ENCODE results near the gene ZDHHC22.

ZDHHC22 gene

GRCh38 chr14:77113644-77114043 is 27.9 kb downstream of the ZDHHC22 start:
- Histone ChIP-seq H3K9me2 (replicated peaks; ENCODE audit: control insufficient read depth, low read length) (no peaks in the 10 kb centered on the region), H3K36me3 (ENCODE audit: control insufficient read depth, low read length) (peaks cover 82% of the 10 kb centered on the region), H3K4me3 (ENCODE audit: low read length) (no peak overlapping the region), H3K4me1 (ENCODE audit: control insufficient read depth, low read length) (peaks cover 6% of the 10 kb centered on the region), H4K20me1 (ENCODE audit: control insufficient read depth, insufficient read depth, low read depth, low read length) (no peaks in the 10 kb centered on the region), H3F3A (ENCODE audit: control insufficient read depth, insufficient read depth) (no peaks in the 10 kb centered on the region), H3K4me2 (ENCODE audit: low read length) (no peak overlapping the region), H3K79me2 (ENCODE audit: control insufficient read depth, low read length) (no peaks in the 10 kb centered on the region), H3K9me3 (ENCODE audit: control insufficient read depth, insufficient read depth, low read length) (no peaks in the 10 kb centered on the region), H3K27me3 (ENCODE audit: control insufficient read depth, low read length) (no peaks in the 10 kb centered on the region), H3K27ac (ENCODE audit: low read depth, low read length) (no peak overlapping the region)
- TF ChIP-seq CTCF (IDR thresholded peaks at IDR 0.05; ENCODE audit: low read depth, low read length, poor library complexity, severe bottlenecking) (no peak), EZH2phosphoT487 (IDR thresholded peaks at IDR 0.05; ENCODE audit: borderline replicate concordance, low read length) (no peak)

GRCh38 chr14:77111021-77111420 is 30.6 kb downstream of the ZDHHC22 start:
- H3K79me2 ChIP-seq (ENCODE audit: control insufficient read depth, low read length), result peaks cover 3% of the 10 kb centered on the region
- H3K36me3 ChIP-seq (ENCODE audit: control insufficient read depth, low read length), result peaks cover 90% of the 10 kb centered on the region
- H3K9me3 ChIP-seq (ENCODE audit: control insufficient read depth, insufficient read depth, low read length), result no peaks in the 10 kb centered on the region
- no peak overlapping the region for H3K27ac ChIP-seq (ENCODE audit: low read depth, low read length)
- no peak overlapping the region for H3K4me3 ChIP-seq (ENCODE audit: low read length)
- H3F3A ChIP-seq (ENCODE audit: control insufficient read depth, insufficient read depth), result no peaks in the 10 kb centered on the region; the same call in 1 of the 2 replicates
- H3K4me2 ChIP-seq (ENCODE audit: low read length), result no peak overlapping the region
- no peak for TF ChIP-seq EZH2phosphoT487 (IDR thresholded peaks at IDR 0.05; ENCODE audit: borderline replicate concordance, low read length)
- TF ChIP-seq CTCF (IDR thresholded peaks at IDR 0.05; ENCODE audit: low read depth, low read length, poor library complexity, severe bottlenecking), result no peak
- H3K27me3 ChIP-seq (ENCODE audit: control insufficient read depth, low read length), result no peaks in the 10 kb centered on the region
- no peaks in the 10 kb centered on the region; the same call in 1 of the 2 replicates for H3K4me1 ChIP-seq (ENCODE audit: control insufficient read depth, low read length)
- H3K9me2 ChIP-seq (replicated peaks; ENCODE audit: control insufficient read depth, low read length), result no peaks in the 10 kb centered on the region
- no peaks in the 10 kb centered on the region for H4K20me1 ChIP-seq (ENCODE audit: control insufficient read depth, insufficient read depth, low read depth, low read length)

DNA sequence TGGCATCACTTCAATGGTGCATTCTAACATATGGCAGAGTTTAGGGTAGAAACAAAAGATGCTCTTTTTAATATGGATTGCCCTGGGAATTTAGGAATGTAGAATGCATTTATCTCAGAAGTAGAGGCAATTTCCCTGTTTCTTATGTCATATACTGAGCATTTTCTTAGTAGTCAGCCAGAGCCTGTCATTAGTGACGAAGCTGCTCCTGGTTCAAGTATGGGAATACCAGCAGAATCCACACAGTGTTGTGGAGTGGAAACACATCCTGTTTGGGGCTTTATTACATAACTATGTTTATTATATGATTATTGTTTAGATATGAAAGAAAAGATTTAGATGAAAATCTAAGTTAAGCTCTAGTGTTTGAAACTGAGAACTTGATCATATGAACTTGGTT is 31.3 kb downstream of the ZDHHC22 start:
- no peak overlapping the region for H3K27ac ChIP-seq (ENCODE audit: low read depth, low read length)
- H3K4me3 ChIP-seq (ENCODE audit: low read length), result no peak overlapping the region
- no peaks in the 10 kb centered on the region for H3K9me3 ChIP-seq (ENCODE audit: control insufficient read depth, insufficient read depth, low read length)
- H3F3A ChIP-seq (ENCODE audit: control insufficient read depth, insufficient read depth), result no peaks in the 10 kb centered on the region; the same call in 1 of the 2 replicates
- H4K20me1 ChIP-seq (ENCODE audit: control insufficient read depth, insufficient read depth, low read depth, low read length), result no peaks in the 10 kb centered on the region; the same call in 1 of the 2 replicates
- peaks cover 5% of the 10 kb centered on the region for H3K4me1 ChIP-seq (ENCODE audit: control insufficient read depth, low read length)
- no peak for TF ChIP-seq CTCF (IDR thresholded peaks at IDR 0.05; ENCODE audit: low read depth, low read length, poor library complexity, severe bottlenecking)
- no peak for TF ChIP-seq EZH2phosphoT487 (IDR thresholded peaks at IDR 0.05; ENCODE audit: borderline replicate concordance, low read length)
- H3K27me3 ChIP-seq (ENCODE audit: control insufficient read depth, low read length), result no peaks in the 10 kb centered on the region
- H3K36me3 ChIP-seq (ENCODE audit: control insufficient read depth, low read length), result peaks cover 95% of the 10 kb centered on the region
- peaks cover 8% of the 10 kb centered on the region for H3K79me2 ChIP-seq (ENCODE audit: control insufficient read depth, low read length)
- no peaks in the 10 kb centered on the region for H3K9me2 ChIP-seq (replicated peaks; ENCODE audit: control insufficient read depth, low read length)
- no peak overlapping the region for H3K4me2 ChIP-seq (ENCODE audit: low read length)

Measured in DOHH2 (cell line).